Neural progenitor cell (in vitro differentiated cells): Measurements from ENCODE around the gene VPS13D.

ENCODE experiments used
- EZH2 ChIP-seq: fragments of 200-600 bp; sonication (generic); IDR thresholded peaks from 2 replicates; pipeline ENCODE4 v1.6.1; 2017; ENCODE audit warnings: antibody characterized with exemption, mild to moderate bottlenecking, moderate library complexity
- EZH2phosphoT487 ChIP-seq: fragments of 200-600 bp; sonication (generic); IDR thresholded peaks from 2 replicates; pipeline ENCODE4 v1.6.1; 2017; ENCODE audit warnings: antibody characterized with exemption
- TF ChIP-seq, protein P1 (sequence below): fragments of 200-600 bp; sonication (generic); IDR thresholded peaks from 2 replicates; pipeline ENCODE4 v1.5.1; 2017; ENCODE audit warnings: antibody characterized with exemption, mild to moderate bottlenecking

GRCh38 chr1:12452262-12452661 is 222.4 kb downstream of the VPS13D start:
- TF ChIP-seq, protein P1, sequence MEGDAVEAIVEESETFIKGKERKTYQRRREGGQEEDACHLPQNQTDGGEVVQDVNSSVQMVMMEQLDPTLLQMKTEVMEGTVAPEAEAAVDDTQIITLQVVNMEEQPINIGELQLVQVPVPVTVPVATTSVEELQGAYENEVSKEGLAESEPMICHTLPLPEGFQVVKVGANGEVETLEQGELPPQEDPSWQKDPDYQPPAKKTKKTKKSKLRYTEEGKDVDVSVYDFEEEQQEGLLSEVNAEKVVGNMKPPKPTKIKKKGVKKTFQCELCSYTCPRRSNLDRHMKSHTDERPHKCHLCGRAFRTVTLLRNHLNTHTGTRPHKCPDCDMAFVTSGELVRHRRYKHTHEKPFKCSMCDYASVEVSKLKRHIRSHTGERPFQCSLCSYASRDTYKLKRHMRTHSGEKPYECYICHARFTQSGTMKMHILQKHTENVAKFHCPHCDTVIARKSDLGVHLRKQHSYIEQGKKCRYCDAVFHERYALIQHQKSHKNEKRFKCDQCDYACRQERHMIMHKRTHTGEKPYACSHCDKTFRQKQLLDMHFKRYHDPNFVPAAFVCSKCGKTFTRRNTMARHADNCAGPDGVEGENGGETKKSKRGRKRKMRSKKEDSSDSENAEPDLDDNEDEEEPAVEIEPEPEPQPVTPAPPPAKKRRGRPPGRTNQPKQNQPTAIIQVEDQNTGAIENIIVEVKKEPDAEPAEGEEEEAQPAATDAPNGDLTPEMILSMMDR, result no peak
- no peak for TF ChIP-seq EZH2phosphoT487
- no peak for TF ChIP-seq EZH2
